ENCODE data around the gene CLN6.
A peak's percentile ranks its signal among the peaks of the same experiment; 100 is the strongest.
"Not testable (repeated sequence)": the region's sequence is repeated elsewhere in the genome, so short reads cannot be mapped to it uniquely, and the experiment has no call there.

The CLN6 gene

GRCh38 chr15:68228143-68228970 lies 1.2 kb downstream of the CLN6 start:
- no peak for TF ChIP-seq CTCF (conservative IDR thresholded peaks at IDR 0.05)
- peak overlapping the region; percentile 91 for H3K27ac ChIP-seq

GRCh38 chr15:68227643-68228142 lies 1.8 kb downstream of the CLN6 start:
- no peak for TF ChIP-seq CTCF (conservative IDR thresholded peaks at IDR 0.05)
- H3K27ac ChIP-seq = peak overlapping the region; percentile 91; the same call in 1 of the 2 replicates

- H3K27ac ChIP-seq = not testable (repeated sequence)
These were observed 4.1 kb downstream of the CLN6 start for GRCh38 chr15:68225442-68225841.

- no peak for TF ChIP-seq CTCF (conservative IDR thresholded peaks at IDR 0.05)
- H3K27ac ChIP-seq = no peak overlapping the region
These were observed 4.8 kb downstream of the CLN6 start for GRCh38 chr15:68224546-68225250.

GRCh38 chr15:68224108-68224507 lies 5.4 kb downstream of the CLN6 start:
- TF ChIP-seq CTCF (conservative IDR thresholded peaks at IDR 0.05) = no peak
- no peak overlapping the region for H3K27ac ChIP-seq

- H3K27ac ChIP-seq = no peak overlapping the region
- TF ChIP-seq CTCF (conservative IDR thresholded peaks at IDR 0.05) = no peak
These were observed 6.4 kb downstream of the CLN6 start for GRCh38 chr15:68223171-68223570.

- H3K27ac ChIP-seq = not testable (repeated sequence)
These were observed 7.1 kb downstream of the CLN6 start for GRCh38 chr15:68222432-68222743.

- not testable (repeated sequence) for H3K27ac ChIP-seq
These were observed 7.7 kb downstream of the CLN6 start for GRCh38 chr15:68221530-68222431.

All from VCaP (cell line).